Common myeloid progenitor, CD34-positive (primary cell): ENCODE results near the gene SCMH1.

Source experiments
- CTCF ChIA-PET: fragments of 350-600 bp; sonication (Branson Sonifier 250); formaldehyde crosslinking; loops from one replicate; lab custom pipeline; 2021; ENCODE audit warnings: antibody characterized with exemption; lab: Charles Lee
- POLR2A ChIA-PET: fragments of 350-600 bp; sonication (Branson Sonifier 250); formaldehyde crosslinking; loops from one replicate; lab custom pipeline; 2021; ENCODE audit warnings: antibody characterized with exemption; lab: Charles Lee
- DNase-seq, 3 donors: peaks; one replicate each; pipeline versions ENCODE4 v3.0.0 to v3.0.0-alpha.2; 2013
- H3K27ac ChIP-seq, 2 experiments: 1 replicate in 1 of 2; 2 replicates in 1 of 2; pipeline ENCODE4 v1.7.0; 2013; ENCODE audit warnings: inconsistent platforms in 2 of 2, low read length in 2 of 2, mild to moderate bottlenecking in 2 of 2, low read depth in 1 of 2, moderate library complexity in 1 of 2; ENCODE audit not compliant: severe bottlenecking in 2 of 2, insufficient read depth in 1 of 2, poor library complexity in 1 of 2
- H3K27me3 ChIP-seq, 5 experiments: replicated peaks in 2 of 5; 1 replicate in 3 of 5; 2 replicates in 2 of 5; pipeline versions ENCODE4 v1.6.1 to v1.7.0; 2013; ENCODE audit warnings: low read length in 4 of 5, mild to moderate bottlenecking in 2 of 5, moderate library complexity in 2 of 5, inconsistent platforms in 1 of 5; ENCODE audit not compliant: insufficient read depth in 5 of 5, control insufficient read depth in 4 of 5
- H3K36me3 ChIP-seq, 4 experiments: 1 replicate in 2 of 4; 2 replicates in 2 of 4; pipeline versions ENCODE4 v1.6.1 to v1.7.0; 2013; ENCODE audit warnings: low read length in 3 of 4, control low read depth in 1 of 4, mild to moderate bottlenecking in 1 of 4; ENCODE audit not compliant: control insufficient read depth in 4 of 4, insufficient read depth in 4 of 4
- H3K4me1 ChIP-seq, 4 experiments: 1 replicate in 3 of 4; 2 replicates in 1 of 4; pipeline versions ENCODE4 v1.6.1 to v1.7.1; 2013; ENCODE audit warnings: low read length in 3 of 4, mild to moderate bottlenecking in 3 of 4, control low read depth in 1 of 4, inconsistent platforms in 1 of 4, moderate library complexity in 1 of 4; ENCODE audit not compliant: control insufficient read depth in 4 of 4, insufficient read depth in 4 of 4; ENCODE audit errors: control extremely low read depth in 1 of 4
- H3K4me3 ChIP-seq, 7 experiments: 1 replicate in 4 of 7; 2 replicates in 3 of 7; pipeline versions ENCODE4 v1.5.1 to v1.7.0; 2013; ENCODE audit warnings: mild to moderate bottlenecking in 7 of 7, low read length in 6 of 7, moderate library complexity in 6 of 7, inconsistent platforms in 2 of 7, low read depth in 2 of 7, control low read depth in 1 of 7; ENCODE audit not compliant: insufficient read depth in 4 of 7, control insufficient read depth in 1 of 7; ENCODE audit errors: extremely low read depth in 1 of 7
- H3K9me3 ChIP-seq, 5 experiments: 1 replicate in 4 of 5; 2 replicates in 1 of 5; pipeline versions ENCODE4 v1.6.1 to v1.7.1; 2013; ENCODE audit warnings: low read length in 4 of 5, mild to moderate bottlenecking in 2 of 5, inconsistent platforms in 1 of 5, low read depth in 1 of 5, moderate library complexity in 1 of 5; ENCODE audit not compliant: control insufficient read depth in 4 of 5, insufficient read depth in 2 of 5; ENCODE audit errors: control extremely low read depth in 1 of 5
- WGBS: methylation state at CpG from one replicate; pipeline ENCODE4 v1.1.5; 2013; ENCODE audit not compliant: insufficient coverage; 5-methylcytosine and 5-hydroxymethylcytosine counted together

SCMH1 gene

DNA sequence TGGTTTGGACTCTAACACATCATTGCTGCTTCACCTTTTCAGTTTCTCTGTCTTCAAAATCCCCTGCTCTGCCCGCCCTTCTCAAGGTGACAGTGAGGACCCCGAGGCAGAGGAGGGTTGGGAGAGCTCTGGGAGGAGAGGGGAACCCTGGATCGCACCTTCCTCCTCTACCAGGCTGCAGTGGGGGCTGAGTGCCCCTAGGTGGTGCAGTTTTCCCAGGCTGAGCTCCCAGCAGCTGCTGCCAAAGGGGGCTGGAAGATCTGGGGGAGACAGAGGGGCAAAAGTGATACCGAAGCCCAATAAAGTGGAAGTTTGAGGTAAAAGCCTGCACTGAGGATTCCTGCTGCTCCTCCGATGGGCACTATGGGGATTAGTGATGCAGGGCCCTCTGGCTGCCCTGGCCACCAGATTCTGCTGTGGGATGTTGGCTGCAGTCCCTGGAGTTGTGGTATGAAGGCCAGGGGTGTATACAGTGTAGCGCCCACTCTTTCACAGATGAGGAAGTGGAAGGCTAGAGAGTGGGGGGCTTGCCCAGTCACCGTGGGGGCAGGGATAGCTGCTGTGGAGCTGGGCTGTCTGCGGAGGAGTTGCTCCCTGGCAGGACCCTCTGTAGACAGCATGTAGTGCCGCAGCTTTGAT, 40.7 kb upstream of the SCMH1 start:
- peaks cover 0 to 6% (median 4%) of the 10 kb centered on the region in 4 experiments for H3K4me1 ChIP-seq
- H3K27me3 ChIP-seq = peaks cover 0 to 18% (median under 1%) of the 10 kb centered on the region in 5 experiments
- no peaks in the 10 kb centered on the region for H3K36me3 ChIP-seq
- CTCF ChIA-PET = interaction anchor here (0.7 to 5.8 kb wide), 20 partner anchors 10 to 150 kb away, joined by 3 to 51 read pairs (median 6); no protein-coding TSS in a partner anchor
- DNase-seq = peak; percentile 24 to 56 (median 53)
- POLR2A ChIA-PET = no interaction called here
- H3K4me3 ChIP-seq = no peak overlapping the region
- no peaks in the 10 kb centered on the region for H3K9me3 ChIP-seq
- WGBS = 29% methylated on average over 8 of the region's 9 CpGs
- no peak overlapping the region for H3K27ac ChIP-seq

DNA sequence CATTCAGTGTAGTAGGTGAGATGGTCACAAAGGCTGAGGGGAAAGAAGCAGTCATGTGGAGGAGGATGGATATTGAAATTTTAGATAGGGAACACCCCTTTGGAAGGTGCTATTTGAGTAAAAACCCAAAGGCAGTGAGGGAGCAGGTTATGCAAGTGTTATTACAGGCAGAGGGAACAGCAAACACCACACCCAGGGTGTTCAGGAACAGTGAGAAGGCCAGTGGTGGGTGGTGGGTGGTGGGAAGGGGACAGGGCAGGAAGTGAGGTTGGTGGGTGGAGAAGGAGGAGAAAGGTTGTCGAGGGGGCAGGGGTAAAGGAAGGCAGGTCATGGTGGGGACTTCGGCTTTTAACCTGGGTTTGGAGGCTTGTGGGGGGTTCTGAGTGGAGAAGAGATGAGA, 39.2 kb upstream of the SCMH1 start:
- no peak for DNase-seq
- peaks cover 0 to 18% (median 0%) of the 10 kb centered on the region in 5 experiments for H3K27me3 ChIP-seq
- CTCF ChIA-PET = interaction anchor here (0.6 to 5.8 kb wide), 9 partner anchors 12 to 532 kb away, joined by 3 to 51 read pairs (median 4); no protein-coding TSS in a partner anchor
- H3K4me3 ChIP-seq = no peak overlapping the region
- no peaks in the 10 kb centered on the region for H3K36me3 ChIP-seq
- POLR2A ChIA-PET = no interaction called here
- H3K9me3 ChIP-seq = no peaks in the 10 kb centered on the region
- peaks cover 0 to 13% (median 4%) of the 10 kb centered on the region in 4 experiments for H3K4me1 ChIP-seq
- H3K27ac ChIP-seq = no peak overlapping the region
- WGBS = no CpG with 5 or more reads among the region's 2 CpGs

DNA sequence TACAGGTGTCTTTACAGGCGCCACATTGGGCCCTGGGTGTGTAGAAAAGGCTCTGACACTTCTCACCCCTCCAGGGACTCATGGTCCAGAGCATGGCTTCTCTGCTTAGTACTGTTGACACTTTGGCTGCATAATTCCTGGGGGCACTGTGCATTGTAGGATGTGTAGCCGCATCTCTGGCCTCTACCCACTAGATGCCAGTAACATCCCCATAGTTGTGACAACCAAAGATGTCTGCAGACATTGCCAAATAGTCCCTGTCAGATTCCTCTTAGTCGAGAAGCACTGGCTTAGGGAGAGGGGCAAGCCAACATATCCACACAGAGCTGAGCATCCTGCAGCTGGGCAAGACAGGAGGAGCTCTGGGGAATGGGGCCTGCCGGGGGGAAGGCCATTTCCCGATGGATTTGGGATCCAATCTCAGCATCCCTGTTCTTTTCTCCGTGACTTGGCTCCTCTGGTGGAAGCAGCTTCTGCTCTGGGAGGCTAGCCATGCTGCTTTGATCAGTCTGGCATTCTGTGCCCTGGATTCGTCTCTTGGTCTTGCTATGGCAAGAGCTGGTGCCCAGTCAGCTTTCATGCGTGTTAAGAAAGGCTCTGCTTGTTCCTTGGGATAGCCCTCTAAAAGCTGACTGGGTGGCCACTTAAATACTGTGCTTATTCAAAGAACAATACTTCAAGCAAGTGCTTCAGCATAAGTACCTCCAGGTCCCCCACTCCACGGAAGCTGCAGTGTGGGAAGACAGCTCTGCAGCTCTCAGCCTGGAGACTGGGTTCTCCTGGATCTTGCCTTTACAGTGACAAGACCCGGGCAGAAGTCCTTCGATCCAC, 38.3 kb upstream of the SCMH1 start:
- Histone ChIP-seq H3K4me1 (peaks cover 0 to 17% (median 4%) of the 10 kb centered on the region in 4 experiments), H3K27me3 (peaks cover 0 to 18% (median 0%) of the 10 kb centered on the region in 5 experiments), H3K4me3 (no peak overlapping the region), H3K9me3 (no peaks in the 10 kb centered on the region), H3K27ac (no peak overlapping the region), H3K36me3 (no peaks in the 10 kb centered on the region)
- DNase-seq = no peak
- CTCF ChIA-PET = interaction anchor here (0.8 to 5.8 kb wide), 11 partner anchors 11 to 139 kb away, joined by 3 to 51 read pairs (median 3); no protein-coding TSS in a partner anchor
- 97% methylated on average over 10 of the region's 11 CpGs for WGBS
- POLR2A ChIA-PET = no interaction called here

DNA sequence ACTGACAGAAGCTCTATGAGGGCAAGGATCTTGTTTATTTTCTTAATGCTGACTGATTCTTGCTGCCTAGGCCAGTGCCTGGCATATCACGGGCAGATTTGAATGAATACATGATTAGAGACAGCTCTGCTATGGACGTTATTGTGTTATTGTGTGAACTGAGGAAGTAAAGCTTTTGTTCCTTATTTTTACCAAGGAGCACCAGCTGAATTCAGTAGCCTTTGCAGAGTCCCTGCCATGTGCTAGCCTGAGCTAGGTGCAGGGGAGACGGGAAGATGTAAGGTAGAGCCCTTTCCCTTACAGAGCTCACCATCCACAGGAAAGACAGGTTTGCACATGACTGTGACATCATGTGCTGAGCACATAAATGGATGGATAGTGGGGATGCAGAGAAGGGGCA, 36.0 kb upstream of the SCMH1 start:
- Histone ChIP-seq H3K4me3 (no peak overlapping the region), H3K4me1 (peaks cover 2 to 30% (median 8%) of the 10 kb centered on the region in 4 experiments), H3K27ac (no peak overlapping the region), H3K9me3 (no peaks in the 10 kb centered on the region), H3K36me3 (no peaks in the 10 kb centered on the region), H3K27me3 (peaks cover 0 to 5% (median 0%) of the 10 kb centered on the region in 5 experiments)
- ChIA-PET POLR2A (no interaction called here), CTCF (interaction anchor here (1.1 to 2.1 kb wide), 3 partner anchors 10 to 152 kb away, joined by 3 to 7 read pairs (median 4); no protein-coding TSS in a partner anchor)
- no peak for DNase-seq
- WGBS = 60% methylated on average over 2 of the region's 3 CpGs

DNA sequence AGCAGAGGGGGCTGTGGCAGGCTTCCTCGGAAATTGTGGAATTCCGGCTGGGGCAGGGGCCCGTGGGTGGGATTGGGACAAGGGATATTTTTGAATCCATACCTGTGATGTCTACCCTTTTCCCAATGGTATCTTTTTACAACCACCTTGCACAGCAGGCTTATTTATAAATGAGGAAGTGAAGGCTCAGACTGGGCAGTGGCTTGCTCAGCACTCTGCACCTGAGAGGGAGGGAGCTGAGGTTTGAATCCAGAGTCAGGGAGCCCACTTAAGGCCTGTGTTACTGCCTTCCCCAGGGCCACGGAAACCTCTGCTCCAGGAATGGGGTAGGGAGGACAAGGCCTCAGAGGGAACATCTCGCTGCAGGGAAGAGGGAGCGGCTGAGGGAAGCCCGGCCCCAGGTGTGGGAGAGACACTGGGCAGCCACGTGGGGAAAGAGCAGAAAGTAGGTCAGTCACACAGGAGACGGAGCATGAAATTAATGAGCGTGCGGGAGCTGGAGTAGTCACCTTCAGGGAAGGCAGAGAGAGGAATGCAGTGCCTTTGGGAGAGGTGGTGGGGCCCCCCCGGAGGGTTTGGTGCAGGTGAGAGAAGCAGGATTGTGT, 35.4 kb upstream of the SCMH1 start:
- Histone ChIP-seq H3K36me3 (no peaks in the 10 kb centered on the region), H3K4me3 (no peak overlapping the region), H3K4me1 (peaks cover 0 to 30% (median 7%) of the 10 kb centered on the region in 4 experiments), H3K9me3 (no peaks in the 10 kb centered on the region), H3K27me3 (peaks cover 0 to 5% (median 0%) of the 10 kb centered on the region in 5 experiments), H3K27ac (no peak overlapping the region)
- DNase-seq = peak in 2 of 3 donors; percentile 38 to 43
- CTCF ChIA-PET = interaction anchor here (0.8 to 2.8 kb wide), 6 partner anchors 8 to 156 kb away, joined by 3 to 8 read pairs (median 4); no protein-coding TSS in a partner anchor
- POLR2A ChIA-PET = no interaction called here
- WGBS = 90% methylated on average over 9 of the region's 12 CpGs

DNA sequence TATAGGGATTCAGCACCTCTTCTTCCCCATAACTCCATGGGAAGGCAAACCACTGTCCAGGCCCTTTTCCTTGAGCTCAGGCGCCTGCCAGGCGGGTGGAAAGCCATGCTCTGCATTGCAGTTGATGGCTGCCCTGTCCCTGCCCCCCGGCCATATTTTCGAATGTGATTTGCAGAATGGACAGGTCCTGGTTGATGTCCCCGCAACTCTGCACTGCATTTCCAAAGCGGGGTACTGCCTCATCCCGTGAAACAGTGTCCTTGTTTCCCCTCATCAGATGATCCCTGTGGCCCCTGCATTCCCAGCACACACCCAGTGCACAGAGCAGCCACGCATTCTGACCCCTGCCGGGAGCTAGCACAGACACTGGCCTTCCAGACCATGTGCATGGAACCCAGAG, 33.7 kb upstream of the SCMH1 start:
- Histone ChIP-seq H3K27ac (no peak overlapping the region), H3K36me3 (no peaks in the 10 kb centered on the region), H3K4me1 (peaks cover 0 to 30% (median 7%) of the 10 kb centered on the region in 4 experiments), H3K9me3 (no peaks in the 10 kb centered on the region), H3K4me3 (no peak overlapping the region), H3K27me3 (peaks cover 0 to 5% (median 0%) of the 10 kb centered on the region in 5 experiments)
- ChIA-PET CTCF (interaction anchor here (2.8 kb wide), 1 partner anchor 9 kb away, joined by 8 read pairs; no protein-coding TSS in a partner anchor), POLR2A (interaction anchor here (0.5 kb wide), 1 partner anchor 883 kb away, joined by 3 read pairs; no protein-coding TSS in a partner anchor)
- DNase-seq = no peak
- 93% methylated on average over 6 of the region's 9 CpGs for WGBS
